DND-41 (cell line): ENCODE measurements around the gene RALGAPA2.

Experiments used
- EZH2 ChIP-seq: IDR thresholded peaks from 3 replicates; pipeline ENCODE4 v1.6.1; 2012; ENCODE audit warnings: borderline replicate concordance, low read depth, mild to moderate bottlenecking, moderate library complexity, low read length, inconsistent platforms; ENCODE audit not compliant: severe bottlenecking
- TF ChIP-seq, protein P1 (sequence below): IDR thresholded peaks from 2 replicates; pipeline ENCODE4 v1.5.1; 2012; ENCODE audit warnings: borderline replicate concordance, low read length, moderate library complexity, mild to moderate bottlenecking; ENCODE audit not compliant: poor library complexity, severe bottlenecking; ENCODE audit errors: extremely low read depth

DNA sequence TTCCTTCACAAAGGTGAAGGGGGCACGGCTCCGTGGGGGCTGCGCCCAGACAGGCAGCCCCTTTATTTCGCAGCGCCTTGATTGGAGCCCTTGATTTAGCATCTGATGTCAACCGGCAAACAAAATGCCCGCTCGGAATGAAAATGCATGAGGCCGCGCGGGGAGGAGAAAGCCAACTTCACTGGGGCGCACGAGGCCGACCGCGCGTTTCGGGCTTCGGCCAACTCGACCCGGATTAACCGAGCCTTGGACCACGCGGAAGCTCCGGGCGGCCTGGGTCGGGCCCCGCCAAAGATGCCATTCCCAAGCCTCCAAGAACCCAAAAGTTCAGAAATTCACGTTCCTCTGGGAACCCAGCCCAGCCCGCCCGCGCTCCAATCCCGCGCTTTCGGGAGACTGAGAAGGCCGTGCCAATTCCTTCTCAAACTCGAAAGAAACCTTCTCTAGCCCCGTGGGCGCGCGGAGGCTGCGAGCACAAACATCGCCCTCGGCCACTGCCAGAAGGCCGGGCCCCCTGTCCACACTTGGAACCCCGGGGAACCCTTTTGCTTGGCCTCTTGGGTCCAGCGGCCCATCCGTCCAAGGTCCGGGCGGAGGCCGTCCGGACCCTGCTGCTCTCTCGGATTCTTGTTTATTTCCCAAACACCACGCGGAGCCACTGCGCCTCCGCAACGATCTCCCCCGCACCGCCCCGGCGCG lies 345.4 kb downstream of the RALGAPA2 start:
- TF ChIP-seq, protein P1, sequence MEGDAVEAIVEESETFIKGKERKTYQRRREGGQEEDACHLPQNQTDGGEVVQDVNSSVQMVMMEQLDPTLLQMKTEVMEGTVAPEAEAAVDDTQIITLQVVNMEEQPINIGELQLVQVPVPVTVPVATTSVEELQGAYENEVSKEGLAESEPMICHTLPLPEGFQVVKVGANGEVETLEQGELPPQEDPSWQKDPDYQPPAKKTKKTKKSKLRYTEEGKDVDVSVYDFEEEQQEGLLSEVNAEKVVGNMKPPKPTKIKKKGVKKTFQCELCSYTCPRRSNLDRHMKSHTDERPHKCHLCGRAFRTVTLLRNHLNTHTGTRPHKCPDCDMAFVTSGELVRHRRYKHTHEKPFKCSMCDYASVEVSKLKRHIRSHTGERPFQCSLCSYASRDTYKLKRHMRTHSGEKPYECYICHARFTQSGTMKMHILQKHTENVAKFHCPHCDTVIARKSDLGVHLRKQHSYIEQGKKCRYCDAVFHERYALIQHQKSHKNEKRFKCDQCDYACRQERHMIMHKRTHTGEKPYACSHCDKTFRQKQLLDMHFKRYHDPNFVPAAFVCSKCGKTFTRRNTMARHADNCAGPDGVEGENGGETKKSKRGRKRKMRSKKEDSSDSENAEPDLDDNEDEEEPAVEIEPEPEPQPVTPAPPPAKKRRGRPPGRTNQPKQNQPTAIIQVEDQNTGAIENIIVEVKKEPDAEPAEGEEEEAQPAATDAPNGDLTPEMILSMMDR = no peak
- no peak for TF ChIP-seq EZH2
